Pancreas (tissue), 10 donors: Measurements from ENCODE around the gene CAPN14. TPM values are rescaled to one million over a fixed set of nuclear protein-coding genes. Genes with fewer than 3 reads are reported as not detected.
A peak's percentile ranks its signal among the peaks of the same experiment; 100 is the strongest.

Experiments used
- ATAC-seq, 4 donors: fragments of 200-7000 bp; cut with Tn5 transposase; one replicate each; pipeline versions ENCODE4 v1.8.0 to v1.9.1; 2020; ENCODE audit warnings: mild to moderate bottlenecking in 4 of 4, moderate library complexity in 4 of 4
- DNase-seq, 6 donors: peaks; one replicate each; pipeline ENCODE4 v3.0.0-alpha.2; 2020
- FAIRE-seq: peaks from 2 replicates; lab custom pipeline; 2012; peaks lifted over from hg19 to GRCh38; lab: Jason Lieb, UNC
- H3K27ac ChIP-seq, 4 donors: fragments of 200-600 bp; sonication (generic); 1 replicate in 3 of 4; 2 replicates in 1 of 4; pipeline versions ENCODE4 v1.5.0 to v1.8.0; 2020
- H3K27me3 ChIP-seq, 4 donors: fragments of 200-600 bp; one replicate each; pipeline ENCODE4 v1.8.0; 2021
- H3K36me3 ChIP-seq, 3 donors: fragments of 200-600 bp; sonication (generic) in 1 of 3; one replicate each; pipeline versions ENCODE4 v1.5.0 to v1.8.0; 2020 to 2021
- H3K4me1 ChIP-seq, 3 donors: fragments of 200-600 bp; one replicate each; pipeline ENCODE4 v1.8.0; 2021
- H3K4me3 ChIP-seq, 4 donors: fragments of 200-600 bp; sonication (generic) in 2 of 4; one replicate each; pipeline versions ENCODE4 v1.5.0 to v1.8.0; 2020 to 2021
- H3K9me3 ChIP-seq, 4 donors: fragments of 200-600 bp; one replicate each; pipeline ENCODE4 v1.8.0; 2021
- CTCF ChIP-seq, 4 donors: fragments of 200-600 bp; sonication (generic) in 3 of 4; IDR thresholded peaks; one replicate each; pipeline versions ENCODE4 v1.5.0 to v1.8.0; 2021; ENCODE audit warnings: antibody characterized with exemption in 4 of 4
- whole genome bisulfite sequencing, 2 donors: extraction: QIAGEN DNeasy Blood & Tissue Kit; methylation state at CpG; one replicate each; pipeline ENCODE4 v1.1.7; 2013; 5-methylcytosine and 5-hydroxymethylcytosine counted together
- intact Hi-C, 3 donors: fragments of 100-400 bp; cut with DNase I; formaldehyde crosslinking; loops; one replicate each; pipeline versions ENCODE4 v1.11.1 to v1.14.2; 2022
- polyA plus RNA-seq, 2 donors: library from polyadenylated mRNA; stranded (reverse); fragments of 200-250 nt; gene quantifications; one replicate each; pipeline ENCODE4 v1.2.3, GENCODE V29; 2013
- total RNA-seq, 6 donors: library from RNA; stranded (reverse); fragmentation: NEBNext Ultra II Directional in 4 of 6; extraction: Animal tissue kit (Norgen Biotek cat#: 25700) in 4 of 6; gene quantifications; one replicate each; pipeline versions ENCODE4 v1.2.1 to v1.2.4, GENCODE V29; 2021 to 2023
- donor health status: healthy with polysubstance abuse.
- donor health status: DM: no; HTN: no; CAD: no; lungs with moderate emphysema.
- donor health status: DM: no; HTN: no; CAD: no.
- donor health status: control.
- donor health status: control.
- donor health status: Bipolar disorder and iron deficiency.
- donor health status: DM: yes; HTN: yes; CAD: no.
- donor health status: DM: no; HTN: no; CAD: no.
- donor health status: DM: no; HTN: no; CAD: no.
- donor health status: DM: yes; HTN: yes; CAD: no.

Gene CAPN14
- total and polyA plus RNA-seq, 8 donors: 0.06 to 0.08 (median 0.07) TPM; not detected in 5

- no peak for TF ChIP-seq CTCF (IDR thresholded peaks at IDR 0.05)
- Histone ChIP-seq H3K36me3 (no peaks in the 10 kb centered on the region), H3K9me3 (no peaks in the 10 kb centered on the region), H3K4me3 (no peak overlapping the region), H3K27ac (no peak overlapping the region), H3K4me1 (no peaks in the 10 kb centered on the region), H3K27me3 (no peaks in the 10 kb centered on the region)
- WGBS, 2 donors: 91 to 94% methylated on average over 5 of the region's 5 CpGs
- DNase-seq: no peak
- no peak for ATAC-seq
- no peak for FAIRE-seq
- intact Hi-C loops: no loop called here
Measured at GRCh38 chr2:31243053-31243452, 25.7 kb upstream of the CAPN14 start.

GRCh38 chr2:31241625-31242270, 24.4 kb upstream of the CAPN14 start:
- no peaks in the 10 kb centered on the region for H3K4me1 ChIP-seq
- no peak for TF ChIP-seq CTCF (IDR thresholded peaks at IDR 0.05)
- 80% methylated on average over 10 of the region's 10 CpGs for WGBS, 2 donors
- ATAC-seq: no peak
- H3K36me3 ChIP-seq: no peaks in the 10 kb centered on the region
- no peak overlapping the region for H3K4me3 ChIP-seq
- no peaks in the 10 kb centered on the region for H3K9me3 ChIP-seq
- H3K27ac ChIP-seq: no peak overlapping the region
- no peak for DNase-seq
- intact Hi-C loops: no loop called here
- H3K27me3 ChIP-seq: no peaks in the 10 kb centered on the region
- no peak for FAIRE-seq

GRCh38 chr2:31240381-31241365, 23.4 kb upstream of the CAPN14 start:
- Histone ChIP-seq H3K9me3 (no peaks in the 10 kb centered on the region), H3K27me3 (no peaks in the 10 kb centered on the region), H3K27ac (no peak overlapping the region), H3K36me3 (no peaks in the 10 kb centered on the region), H3K4me3 (no peak overlapping the region), H3K4me1 (no peaks in the 10 kb centered on the region)
- DNase-seq: no peak
- no peak for TF ChIP-seq CTCF (IDR thresholded peaks at IDR 0.05)
- FAIRE-seq: no peak
- intact Hi-C loops: no loop called here
- no peak for ATAC-seq
- WGBS, 2 donors: 66 to 79% methylated on average over 11 of the region's 11 CpGs

- intact Hi-C loops: no loop called here
- H3K4me1 ChIP-seq: no peaks in the 10 kb centered on the region
- 73% methylated on average over 22 of the region's 22 CpGs for WGBS, 2 donors
- H3K9me3 ChIP-seq: no peaks in the 10 kb centered on the region
- FAIRE-seq (no peak), DNase-seq (peak in 1 of 6 donors; percentile 20), ATAC-seq (peak in 3 of 4 donors; percentile 38 to 68 (median 56))
- H3K27ac ChIP-seq: peak overlapping the region in 1 of 4 donors; percentile 9
- H3K36me3 ChIP-seq: no peaks in the 10 kb centered on the region
- H3K27me3 ChIP-seq: no peaks in the 10 kb centered on the region
- no peak for TF ChIP-seq CTCF (IDR thresholded peaks at IDR 0.05)
- H3K4me3 ChIP-seq: no peak overlapping the region
Measured at GRCh38 chr2:31239593-31240177, 22.4 kb upstream of the CAPN14 start.
